Activated CD8-positive, alpha-beta memory T cell treated with anti-CD3 and anti-CD28 coated beads, Interleukin-2, amount 50 U/mL, for 4 hours (primary cell): Measurements from ENCODE around the gene MAP3K4.

Experiments used
- DNase-seq: peaks from one replicate; pipeline ENCODE4 v3.0.0-alpha.2; 2020

Gene MAP3K4, protein sequence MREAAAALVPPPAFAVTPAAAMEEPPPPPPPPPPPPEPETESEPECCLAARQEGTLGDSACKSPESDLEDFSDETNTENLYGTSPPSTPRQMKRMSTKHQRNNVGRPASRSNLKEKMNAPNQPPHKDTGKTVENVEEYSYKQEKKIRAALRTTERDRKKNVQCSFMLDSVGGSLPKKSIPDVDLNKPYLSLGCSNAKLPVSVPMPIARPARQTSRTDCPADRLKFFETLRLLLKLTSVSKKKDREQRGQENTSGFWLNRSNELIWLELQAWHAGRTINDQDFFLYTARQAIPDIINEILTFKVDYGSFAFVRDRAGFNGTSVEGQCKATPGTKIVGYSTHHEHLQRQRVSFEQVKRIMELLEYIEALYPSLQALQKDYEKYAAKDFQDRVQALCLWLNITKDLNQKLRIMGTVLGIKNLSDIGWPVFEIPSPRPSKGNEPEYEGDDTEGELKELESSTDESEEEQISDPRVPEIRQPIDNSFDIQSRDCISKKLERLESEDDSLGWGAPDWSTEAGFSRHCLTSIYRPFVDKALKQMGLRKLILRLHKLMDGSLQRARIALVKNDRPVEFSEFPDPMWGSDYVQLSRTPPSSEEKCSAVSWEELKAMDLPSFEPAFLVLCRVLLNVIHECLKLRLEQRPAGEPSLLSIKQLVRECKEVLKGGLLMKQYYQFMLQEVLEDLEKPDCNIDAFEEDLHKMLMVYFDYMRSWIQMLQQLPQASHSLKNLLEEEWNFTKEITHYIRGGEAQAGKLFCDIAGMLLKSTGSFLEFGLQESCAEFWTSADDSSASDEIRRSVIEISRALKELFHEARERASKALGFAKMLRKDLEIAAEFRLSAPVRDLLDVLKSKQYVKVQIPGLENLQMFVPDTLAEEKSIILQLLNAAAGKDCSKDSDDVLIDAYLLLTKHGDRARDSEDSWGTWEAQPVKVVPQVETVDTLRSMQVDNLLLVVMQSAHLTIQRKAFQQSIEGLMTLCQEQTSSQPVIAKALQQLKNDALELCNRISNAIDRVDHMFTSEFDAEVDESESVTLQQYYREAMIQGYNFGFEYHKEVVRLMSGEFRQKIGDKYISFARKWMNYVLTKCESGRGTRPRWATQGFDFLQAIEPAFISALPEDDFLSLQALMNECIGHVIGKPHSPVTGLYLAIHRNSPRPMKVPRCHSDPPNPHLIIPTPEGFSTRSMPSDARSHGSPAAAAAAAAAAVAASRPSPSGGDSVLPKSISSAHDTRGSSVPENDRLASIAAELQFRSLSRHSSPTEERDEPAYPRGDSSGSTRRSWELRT (N-terminal part only)

DNA sequence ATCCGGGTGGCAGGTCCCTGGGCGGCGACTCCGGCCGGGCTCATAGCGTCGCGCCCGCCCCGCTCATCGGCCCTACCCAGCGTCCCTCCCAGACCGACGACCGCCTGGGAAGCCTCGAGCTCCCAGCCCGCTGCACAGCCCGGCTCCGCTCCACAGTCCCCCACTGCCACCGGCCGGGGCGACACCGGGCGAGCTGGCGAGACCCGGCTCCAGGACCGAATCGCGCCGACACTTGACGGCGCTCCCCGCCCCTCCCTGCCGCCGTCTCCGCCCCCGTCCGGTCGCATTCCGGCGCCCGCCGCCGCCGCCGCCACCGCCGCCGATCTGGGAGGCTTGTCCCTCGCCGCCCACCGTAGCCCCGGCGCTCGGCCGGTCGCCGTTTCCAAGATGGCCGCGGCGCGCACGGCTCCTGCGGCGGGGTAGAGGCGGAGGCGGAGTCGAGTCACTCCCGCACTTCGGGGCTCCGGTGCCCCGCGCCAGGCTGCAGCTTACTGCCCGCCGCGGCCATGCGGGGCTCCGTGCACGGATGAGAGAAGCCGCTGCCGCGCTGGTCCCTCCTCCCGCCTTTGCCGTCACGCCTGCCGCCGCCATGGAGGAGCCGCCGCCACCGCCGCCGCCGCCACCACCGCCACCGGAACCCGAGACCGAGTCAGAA is at the start of gene MAP3K4:
MAP3K4 (plus strand) TSS at position 364 of the 655 bp plus-strand sequence; CDS start at position 527, 163 bp downstream.
- DNase-seq: peak; percentile 82

DNA sequence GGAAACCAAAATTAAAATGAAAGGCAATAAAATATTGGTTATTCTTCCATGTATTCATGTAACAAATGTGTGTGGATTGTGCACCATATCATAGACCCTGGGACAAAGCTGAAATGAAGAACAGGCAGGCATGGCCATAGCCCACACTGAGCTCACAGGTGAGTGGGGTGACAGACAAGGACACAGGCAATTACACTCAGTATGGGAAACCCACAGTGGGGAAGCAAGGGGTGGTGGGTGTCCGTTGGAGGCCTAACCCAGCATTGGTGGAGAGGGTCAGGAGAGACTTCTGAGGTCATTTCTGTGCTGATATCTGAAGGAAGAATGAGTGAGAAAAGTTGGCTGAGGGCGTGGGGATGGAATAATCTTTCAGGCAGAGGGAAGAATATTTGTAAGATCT is 47.6 kb upstream of the MAP3K4 start:
- DNase-seq: no peak

DNA sequence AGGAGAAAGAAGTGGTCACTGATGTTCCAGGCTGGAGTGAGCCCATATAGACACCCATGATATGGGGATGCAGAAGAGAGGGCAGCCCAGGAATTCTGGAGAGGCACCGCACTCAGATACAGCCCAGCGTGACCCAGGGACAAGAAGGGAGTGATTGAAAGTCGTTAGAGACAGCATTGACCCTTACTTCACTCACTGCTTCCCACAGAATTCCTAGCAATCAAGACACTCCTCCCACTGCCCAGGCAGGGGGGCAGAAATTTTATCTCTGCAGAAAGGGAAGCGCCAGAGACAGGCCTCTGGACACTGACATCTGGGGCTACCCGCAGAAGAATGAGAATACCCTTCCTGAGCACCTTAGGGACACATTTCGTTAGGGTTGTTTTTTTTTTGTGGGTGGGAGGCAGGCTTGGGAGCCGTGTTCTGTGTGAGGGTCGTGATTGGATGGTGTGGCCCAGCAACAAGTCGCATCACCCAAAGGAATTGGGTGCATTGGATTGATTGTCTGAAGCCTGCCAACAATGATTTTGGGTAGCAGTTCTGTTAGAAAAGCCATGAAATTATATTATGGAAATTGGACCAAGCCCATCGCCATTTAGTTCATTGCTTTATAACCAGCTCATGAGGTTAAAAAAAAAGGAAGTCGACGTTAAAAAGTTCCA is 45.9 kb upstream of the MAP3K4 start:
- DNase-seq: no peak

DNA sequence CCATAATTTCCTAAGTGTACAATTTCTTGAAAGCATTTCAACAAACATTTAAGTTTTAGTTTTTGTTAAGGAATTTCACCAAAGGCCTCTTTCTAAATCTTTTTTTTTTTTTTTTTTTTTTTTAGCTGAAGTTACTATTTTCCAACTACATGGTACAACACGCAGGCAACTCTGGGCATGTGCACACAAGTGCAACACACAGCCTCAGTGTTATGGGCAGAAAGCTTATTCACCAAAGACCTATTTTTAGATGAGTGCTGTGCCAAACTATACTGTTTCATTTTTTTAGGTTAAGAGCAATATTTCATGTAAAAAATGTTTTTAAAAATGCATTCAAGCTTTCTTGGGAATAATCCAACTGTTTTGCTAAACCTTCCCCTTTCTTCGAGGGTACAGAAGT is 42.0 kb upstream of the MAP3K4 start:
- no peak for DNase-seq

DNA sequence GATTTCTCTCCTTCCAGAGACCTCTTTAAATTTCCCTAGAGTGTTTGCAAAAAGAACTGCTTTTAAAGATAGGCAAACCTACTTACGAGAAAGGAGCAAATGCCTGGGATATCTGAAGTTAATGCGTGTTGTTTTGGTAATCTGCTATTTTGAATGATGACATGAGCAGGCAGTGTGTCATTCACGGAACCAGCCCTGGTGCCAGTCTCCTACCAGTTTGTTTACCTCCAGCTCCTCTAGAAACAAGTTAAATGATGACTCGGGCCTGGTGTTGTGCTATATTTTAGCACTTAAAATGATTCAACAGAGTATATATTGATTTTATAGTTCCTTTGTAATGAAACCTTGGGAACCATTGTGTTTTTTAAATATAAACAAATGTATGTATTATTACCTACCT is 41.1 kb upstream of the MAP3K4 start:
- DNase-seq: no peak

DNA sequence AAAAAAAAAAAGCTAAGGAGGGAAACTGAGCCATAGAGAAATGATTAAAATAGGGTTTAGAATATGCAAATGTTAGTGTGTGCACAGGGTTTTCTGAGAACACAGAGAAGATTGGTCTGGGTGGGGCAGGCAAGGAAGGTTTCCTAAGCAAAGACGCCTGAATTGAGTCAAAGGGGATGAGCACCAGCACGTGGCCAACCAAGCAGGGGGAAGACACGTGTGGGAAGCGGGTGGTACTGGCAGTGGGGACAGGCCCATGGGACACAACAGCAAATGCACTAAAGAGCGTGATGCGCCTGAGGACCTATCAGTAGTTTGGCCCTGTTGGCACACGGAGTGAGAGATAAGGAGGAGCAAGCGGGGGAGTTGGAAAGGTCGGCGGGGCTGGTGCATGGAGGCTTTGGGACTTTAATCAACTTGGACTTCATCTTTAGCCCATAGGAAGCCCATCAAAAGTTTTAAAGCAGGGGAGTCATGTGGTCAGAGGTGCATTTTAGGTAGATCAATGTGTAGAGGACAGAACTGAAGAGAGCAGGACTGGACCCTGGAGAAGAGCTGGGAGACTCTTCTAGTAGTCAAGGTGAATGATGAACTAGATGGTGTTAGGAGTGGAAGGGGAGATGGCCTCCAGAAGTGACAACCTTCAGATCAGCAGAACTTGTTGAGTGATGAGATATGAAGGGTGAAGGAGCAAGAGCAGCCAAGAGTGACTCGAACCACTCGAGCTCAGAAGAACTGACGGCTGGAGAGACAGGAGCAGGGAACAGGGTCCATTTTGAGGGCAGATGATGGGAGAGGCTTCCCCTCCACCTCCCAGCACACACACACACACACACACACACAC is 40.2 kb upstream of the MAP3K4 start:
- DNase-seq: no peak

DNA sequence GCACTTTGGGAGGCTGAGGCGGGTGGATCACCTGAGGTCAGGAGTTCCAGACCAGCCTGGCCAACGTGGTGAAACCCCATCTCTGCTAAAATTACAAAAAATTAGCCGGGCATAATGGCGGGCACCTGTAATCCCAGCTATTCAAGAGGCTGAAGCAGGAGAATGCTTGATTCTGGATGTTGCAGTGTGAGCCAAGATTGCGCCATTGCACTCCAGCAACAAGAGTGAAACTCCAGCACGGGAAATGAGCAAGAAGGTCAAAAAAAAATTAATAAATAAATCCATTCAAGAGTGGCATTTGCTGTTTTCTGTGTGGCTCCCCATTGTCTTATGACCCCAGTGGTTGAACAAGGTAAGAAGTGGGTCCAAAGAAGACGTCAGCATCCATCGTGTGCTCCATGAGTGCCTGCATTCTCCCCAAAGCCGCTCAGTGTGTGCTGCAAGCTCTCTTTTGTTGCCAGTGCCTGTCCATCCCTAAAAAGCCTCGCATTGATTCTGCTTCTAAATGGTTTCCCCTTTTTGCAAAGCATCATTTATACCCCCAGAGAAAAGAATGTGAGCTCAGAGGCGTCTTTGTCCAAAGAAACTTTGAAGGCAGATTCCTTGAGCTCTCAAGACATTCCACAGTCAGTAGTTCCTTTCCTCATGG is 38.8 kb upstream of the MAP3K4 start:
- DNase-seq: no peak

DNA sequence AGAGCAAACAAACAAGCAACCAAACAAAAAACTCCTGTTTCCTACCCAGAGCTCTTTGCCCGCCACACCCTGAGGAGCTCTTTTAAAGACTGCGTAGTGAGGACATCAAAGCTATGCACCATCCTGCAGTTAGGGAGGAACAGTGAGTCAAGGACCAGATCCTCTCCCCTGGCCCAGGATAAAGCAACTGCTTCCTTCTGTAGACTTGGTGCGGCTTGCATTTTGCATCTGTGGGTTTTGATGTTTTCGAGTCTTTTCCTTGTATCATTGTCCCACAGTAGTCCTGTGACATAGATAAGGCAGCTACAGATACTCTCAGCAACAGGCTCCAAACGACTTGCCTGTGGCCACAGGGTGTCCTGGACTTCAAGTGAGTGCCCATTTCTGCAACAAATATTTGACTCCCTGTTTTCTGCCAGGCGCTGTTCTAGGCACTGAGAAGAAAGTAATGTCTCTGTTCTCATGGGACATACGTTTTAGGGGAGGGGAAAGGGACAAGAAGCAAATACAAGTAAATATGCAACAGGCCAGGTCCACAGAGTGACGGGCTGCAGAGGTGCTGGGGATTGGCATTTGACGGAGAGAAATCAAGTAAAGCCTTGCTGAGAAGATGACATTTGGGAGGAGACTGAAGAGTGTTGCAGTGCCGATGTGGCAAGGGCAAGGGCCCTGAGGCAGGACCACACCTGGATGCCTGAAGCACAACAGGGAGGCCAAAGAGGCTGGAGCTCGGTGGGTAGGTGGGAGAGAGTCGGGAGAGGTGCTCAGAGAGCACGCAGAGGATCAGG is 35.9 kb upstream of the MAP3K4 start:
- no peak for DNase-seq

DNA sequence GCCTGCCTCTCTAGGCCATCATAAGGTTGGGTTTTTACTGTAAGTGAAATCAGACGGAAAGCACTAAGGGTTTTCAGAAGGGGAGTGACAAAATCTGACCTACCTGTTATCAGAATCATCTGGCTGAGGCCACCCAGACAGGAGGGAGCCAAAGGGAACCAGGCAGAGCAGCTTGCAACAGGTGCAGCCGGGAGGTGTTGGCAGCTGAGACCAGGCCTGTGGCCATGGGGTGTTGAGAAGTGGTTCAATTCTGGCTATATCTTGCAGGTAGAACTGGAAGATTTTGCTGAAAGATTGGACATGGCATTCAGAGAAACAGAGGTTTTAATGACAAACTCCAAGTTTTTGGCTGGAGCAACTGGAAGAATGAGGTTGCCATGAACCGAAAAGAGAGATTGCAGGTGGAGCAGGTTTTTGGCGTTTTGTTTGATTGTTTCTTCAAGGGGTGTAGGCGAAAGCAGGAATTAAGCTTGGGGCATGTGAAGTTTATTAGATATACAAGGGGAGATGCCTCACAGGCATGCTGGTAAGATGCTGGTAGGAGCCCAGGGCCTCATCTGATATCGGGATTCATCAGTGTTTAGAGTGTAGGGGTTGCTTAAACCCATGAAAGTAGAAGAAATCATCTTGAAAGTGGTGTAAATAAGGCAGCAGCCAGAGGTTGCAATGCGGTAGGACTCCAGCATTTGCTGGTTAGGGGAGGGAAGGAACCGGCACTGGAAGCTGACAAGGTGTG is 35.1 kb upstream of the MAP3K4 start:
- DNase-seq: no peak

DNA sequence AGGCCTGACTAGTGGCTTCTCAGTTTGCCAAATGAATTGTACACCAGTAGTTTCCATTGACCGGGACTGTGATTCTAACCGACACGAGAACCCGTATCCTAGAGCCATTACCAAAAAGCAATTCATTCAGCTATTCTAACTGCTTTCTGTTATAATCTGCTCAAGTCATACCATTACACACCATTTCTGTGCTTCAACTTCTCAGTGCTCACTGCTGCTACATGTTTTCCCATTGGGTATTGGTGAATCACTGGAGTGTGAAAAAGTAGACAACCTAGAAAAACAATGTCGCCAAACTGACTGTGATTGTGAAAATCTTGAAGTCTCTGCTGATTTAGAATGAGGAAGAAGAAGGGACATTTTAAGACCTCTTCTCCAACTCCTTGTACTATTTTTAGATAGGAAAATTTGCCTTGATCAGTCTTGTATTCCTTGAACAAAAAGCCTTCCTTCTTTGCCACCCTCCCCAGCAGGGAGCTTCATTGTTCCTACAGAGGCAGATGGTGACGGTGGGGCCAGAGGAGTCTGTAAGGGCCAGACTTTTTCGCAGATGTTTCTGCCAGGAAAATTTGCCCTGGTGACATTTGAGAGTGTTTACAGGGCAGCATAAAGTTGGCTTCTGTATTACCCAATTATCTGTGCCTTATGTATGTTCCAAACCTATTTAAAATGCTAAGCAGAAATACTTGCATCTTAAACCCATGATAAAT is 31.7 kb upstream of the MAP3K4 start:
- DNase-seq: no peak

DNA sequence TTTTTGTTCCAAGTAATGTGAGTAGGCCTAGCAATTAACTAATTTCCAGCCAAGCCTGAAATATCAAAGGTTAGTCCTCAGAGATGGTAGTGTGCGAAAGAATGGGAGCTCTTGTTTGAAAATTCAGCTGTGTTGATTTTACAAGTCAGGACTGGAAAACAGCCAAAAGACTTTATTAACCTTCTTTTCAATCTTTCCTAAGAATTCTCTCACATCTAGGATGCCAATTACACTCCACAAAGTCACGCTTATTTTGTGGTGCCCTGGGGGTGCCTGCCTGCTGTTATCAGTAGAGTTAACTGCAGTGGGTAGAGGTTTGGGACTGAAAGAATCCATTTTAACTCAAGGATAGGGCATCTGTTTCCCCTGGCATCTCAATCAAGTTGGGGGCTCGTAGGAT is 30.7 kb upstream of the MAP3K4 start:
- DNase-seq: no peak

DNA sequence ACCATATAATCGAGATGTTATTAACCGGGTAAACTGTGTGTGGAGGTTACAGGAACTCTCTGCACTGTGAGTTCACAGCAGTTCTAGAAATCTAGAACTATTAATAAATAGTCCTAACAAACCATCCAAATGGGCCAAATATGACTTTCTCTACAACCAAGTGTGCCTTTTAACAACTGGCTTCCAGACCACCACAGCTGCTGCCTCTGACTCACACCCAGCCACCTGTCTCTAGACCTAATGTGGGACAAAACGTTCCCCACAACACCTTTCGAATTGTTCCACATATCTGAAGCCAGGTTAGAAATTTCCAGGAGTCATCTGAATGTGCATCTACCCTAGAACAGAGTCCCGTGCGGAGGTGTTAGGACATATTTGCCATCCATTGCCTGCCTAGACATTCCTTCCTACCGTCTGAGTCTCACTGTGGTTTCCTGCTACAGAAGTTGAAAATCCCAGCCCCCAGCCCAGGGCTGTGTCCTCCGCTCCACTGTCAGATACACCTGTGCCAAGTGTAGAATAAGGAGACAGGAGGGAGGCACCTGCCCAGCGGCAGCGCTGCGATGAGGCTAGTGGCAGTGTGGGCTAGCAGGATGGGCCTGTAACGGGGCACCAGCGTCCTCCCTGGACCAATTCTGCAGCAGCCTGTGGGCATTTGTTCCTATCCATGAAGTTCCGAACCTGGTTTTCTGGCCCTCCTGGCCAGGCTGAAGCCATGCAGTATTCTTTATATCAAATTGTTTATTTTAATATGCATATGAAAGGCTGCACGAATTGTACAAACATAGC is 28.5 kb upstream of the MAP3K4 start:
- no peak for DNase-seq

DNA sequence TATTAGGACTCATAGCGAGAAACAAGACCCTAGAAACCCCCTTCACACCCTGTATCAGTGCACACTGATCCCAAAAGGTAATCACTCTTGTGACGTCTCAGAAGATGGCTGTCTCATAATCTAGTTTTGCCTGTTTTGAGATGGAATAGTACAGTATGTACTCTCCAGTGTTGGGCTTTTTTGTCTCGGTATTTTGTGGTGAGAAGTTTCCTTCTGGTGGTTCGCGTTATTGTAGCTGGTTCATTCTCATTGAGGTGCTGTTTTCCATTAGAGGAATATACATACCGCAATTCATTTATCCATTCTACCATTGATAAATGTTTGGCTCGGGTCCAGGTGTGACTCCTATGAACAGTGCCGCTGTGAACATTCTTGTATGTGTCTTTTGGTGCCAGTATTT is 27.9 kb upstream of the MAP3K4 start:
- DNase-seq: no peak

DNA sequence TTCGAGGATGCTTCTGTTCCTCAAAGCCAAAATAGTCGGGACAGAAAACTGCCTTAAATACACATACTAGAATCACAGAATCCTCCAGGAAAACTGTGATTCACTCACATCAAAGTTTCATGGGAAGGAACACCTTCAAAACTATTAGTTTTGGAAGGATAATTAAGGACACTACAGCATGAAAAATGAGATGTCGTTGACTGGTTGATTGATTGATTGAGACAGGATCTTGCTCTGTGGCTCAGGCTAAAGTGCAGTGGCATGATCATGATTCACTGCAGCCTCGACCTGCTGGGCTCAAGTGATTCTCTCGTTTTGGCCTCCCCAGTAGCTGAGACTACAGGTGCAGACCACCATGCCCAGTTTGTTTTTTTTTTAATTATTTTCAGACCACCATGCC is 25.7 kb upstream of the MAP3K4 start:
- no peak for DNase-seq

DNA sequence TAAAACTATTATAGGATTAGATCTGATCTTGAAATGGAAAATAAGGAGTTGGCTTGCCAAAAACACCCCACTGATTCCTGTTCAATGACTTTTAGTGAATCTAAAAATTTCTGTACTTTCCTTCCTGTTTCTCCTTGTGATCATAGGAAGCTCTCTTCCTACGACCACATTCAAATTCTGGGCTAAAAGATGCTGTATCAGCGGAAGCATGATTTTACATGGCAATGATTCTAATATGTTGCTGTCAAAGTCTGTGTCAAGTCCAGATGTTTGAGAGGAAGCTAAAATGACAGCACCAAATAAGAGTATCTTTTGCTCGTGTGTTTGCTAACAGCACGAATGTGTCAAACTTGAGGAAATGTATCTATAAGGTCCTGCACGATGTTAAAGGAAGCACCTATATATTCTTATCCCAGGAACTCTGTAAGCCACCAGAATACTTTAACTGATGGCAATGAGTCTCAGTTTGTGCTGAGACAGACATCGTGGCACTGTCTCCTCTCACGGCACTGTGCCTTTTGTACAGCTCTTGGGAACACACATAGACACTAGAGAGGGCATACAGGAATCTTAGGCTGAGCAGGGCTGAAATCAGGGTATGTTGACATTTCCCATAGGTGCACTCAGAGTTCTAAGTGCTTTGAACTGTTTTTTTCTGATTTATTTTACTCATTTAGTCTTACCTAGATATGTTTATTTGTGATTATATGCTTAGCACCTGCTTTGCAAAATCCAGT is 24.9 kb upstream of the MAP3K4 start:
- DNase-seq: no peak

DNA sequence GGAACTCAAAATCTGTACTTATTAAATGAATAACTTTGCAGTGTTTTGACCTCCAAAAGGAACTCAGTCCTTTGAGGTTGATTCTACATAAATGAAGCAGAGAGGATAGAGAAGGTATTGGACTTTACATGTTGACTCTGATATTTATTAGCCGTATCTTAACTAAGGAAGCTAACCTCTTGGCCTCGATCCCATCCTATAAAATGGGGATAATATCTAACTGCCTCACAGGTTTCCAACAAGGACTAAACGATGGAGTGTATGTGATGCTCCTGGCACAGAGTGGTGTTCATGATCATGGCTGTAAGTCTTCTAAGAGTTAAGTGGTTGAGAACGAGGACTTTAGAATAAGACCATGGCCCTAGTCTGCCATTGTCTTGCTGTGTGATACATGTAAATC is 24.2 kb upstream of the MAP3K4 start:
- DNase-seq: no peak

DNA sequence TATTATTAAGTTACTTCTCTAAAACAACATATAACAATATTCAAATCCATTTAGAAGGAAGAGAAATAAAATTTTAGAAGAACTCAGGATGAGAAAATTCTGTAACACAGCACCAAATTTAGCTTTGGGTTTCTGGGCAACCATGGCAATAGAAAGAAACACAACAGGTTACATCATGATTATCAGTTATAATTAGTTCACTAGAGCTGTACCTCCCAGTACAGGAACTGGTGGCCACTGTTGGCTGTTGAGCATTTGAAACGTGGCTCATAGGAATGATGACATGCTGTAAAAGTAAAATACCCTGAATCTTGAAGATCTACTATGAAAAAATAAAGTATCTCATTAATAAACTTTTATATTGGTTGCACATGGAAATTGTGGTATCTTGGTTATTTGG is 23.7 kb upstream of the MAP3K4 start:
- no peak for DNase-seq
